Muscle of arm (tissue), 12 donors: ENCODE data around the gene C10orf143. TPM values are rescaled to one million over a fixed set of nuclear protein-coding genes. Genes with fewer than 3 reads are reported as not detected.

Source experiments
- DNase-seq: peaks from one replicate; pipeline ENCODE4 v3.0.0-alpha.2; 2013
- polyA plus RNA-seq, 12 donors: library from polyadenylated mRNA; unstranded; fragments of 120-200 nt; gene quantifications; one replicate each; pipeline ENCODE4 v1.2.1, GENCODE V29; 2013; ENCODE audit not compliant: insufficient read length in 12 of 12

The C10orf143 gene
- polyA plus RNA-seq, 12 donors = 2.4 to 4.8 (median 3.6) TPM; not detected in 2

DNA sequence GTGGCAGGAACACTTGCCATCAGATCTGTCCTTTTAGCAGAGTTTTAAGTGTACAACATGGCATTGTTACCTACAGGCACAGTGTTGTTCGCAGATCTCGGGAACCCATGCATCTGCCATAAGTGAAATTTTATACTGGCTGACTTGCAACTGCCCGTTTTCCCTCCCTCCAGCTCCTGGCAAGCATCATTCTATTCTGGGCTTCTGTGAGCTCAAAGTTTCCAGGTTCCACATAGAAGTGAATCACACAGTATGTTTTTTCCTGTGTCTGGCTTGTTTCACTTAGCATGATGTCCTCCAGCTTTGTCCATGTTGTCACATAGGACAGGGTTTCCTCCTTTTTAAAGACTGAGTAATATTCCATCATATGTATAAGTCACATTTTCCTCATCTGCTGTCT, 56.6 kb downstream of the C10orf143 start:
- DNase-seq = no peak

DNA sequence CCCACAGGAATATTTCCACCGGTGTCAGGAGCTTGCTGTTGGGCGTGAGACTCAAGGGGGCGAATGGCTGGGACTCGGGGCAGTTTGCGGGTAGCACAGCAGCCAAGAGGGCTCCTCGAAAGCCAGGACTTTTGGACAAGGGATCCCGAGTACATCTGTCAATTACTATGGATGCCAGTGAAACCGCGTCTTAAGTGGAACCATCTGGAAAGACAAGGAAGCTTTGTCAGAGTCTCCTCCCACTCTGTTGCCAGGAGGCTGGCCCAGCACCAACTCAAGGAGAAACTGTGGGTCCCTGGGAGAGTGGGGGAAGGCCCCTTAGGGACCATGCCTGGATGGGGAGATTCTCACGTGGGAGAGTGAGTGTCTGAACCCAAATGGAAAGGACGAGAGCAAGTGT, 57.1 kb downstream of the C10orf143 start:
- no peak for DNase-seq

DNA sequence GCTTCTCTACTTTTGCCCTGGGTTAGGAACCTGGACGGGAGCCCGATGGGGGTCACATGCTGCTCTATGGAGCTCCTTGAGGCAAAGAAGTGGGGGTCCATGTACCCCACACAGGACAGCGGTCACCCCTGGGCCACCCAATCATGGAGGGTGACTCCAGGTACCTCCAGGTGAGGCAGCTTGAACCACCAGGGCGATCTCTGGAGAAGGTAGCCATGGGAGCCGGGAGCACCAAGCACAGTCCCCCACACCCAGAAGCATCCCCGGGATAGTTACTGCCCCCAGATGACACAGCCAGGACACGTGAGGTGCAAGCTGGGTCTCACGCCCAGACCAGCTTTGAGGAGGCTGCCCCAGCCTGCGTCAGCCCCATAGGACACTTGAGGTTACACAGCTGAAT, 58.4 kb downstream of the C10orf143 start:
- DNase-seq = no peak

GRCh38 chr10:130050721-130051120, 59.9 kb downstream of the C10orf143 start:
- no peak for DNase-seq

- no peak for DNase-seq
Observed at GRCh38 chr10:130049987-130050386, 60.6 kb downstream of the C10orf143 start.

- DNase-seq = no peak
Observed at GRCh38 chr10:130049244-130049643, 61.4 kb downstream of the C10orf143 start.

- DNase-seq = no peak
Observed at GRCh38 chr10:130048081-130048480, 62.5 kb downstream of the C10orf143 start.

DNA sequence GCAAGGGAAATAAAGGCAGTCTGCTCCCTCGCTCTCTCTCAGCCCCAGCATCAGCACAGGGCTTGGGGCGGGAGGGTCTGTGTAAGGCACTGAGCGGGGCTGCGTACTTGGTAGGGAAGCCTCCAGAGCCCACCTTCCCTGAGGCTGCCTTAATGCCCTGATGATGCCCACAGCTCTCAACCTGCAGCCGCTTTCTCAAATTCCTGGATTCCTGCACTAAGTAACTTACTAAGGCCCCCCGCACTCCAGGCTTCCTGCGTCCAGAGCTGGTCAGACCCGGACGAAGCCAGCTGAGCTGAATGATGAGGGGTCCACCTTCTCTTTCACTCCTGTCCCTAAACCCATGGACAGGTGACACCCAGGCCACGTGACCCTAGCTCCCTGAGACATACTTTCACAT, 63.3 kb downstream of the C10orf143 start:
- no peak for DNase-seq

GRCh38 chr10:130046591-130046990, 64.0 kb downstream of the C10orf143 start:
- no peak for DNase-seq

DNA sequence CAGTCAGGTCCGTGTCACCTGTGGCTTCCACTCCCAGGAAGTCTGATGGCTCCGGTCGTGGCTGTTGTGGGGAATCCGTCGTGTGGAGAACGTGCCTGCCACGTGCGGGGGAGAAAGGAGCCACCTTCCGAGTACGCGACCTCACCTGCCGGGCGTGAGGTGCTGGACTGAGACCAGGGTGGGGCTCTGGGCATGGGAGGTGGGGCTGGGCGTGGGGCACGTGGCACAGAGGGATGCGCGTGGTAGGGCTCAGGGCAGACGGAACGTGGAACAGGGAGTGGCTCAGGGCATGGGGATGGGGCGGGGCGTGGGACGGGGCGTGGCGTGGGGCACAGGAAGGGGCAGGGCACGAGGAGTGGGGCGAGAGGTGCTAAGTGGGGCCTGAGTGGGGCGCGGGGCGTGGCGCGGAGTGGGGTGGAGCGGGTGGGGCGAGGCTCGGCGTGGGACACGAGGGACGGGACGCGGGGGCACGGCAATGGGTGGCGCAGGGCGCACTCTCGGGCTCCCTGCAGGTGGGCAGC, 64.8 kb downstream of the C10orf143 start:
- DNase-seq = no peak

DNA sequence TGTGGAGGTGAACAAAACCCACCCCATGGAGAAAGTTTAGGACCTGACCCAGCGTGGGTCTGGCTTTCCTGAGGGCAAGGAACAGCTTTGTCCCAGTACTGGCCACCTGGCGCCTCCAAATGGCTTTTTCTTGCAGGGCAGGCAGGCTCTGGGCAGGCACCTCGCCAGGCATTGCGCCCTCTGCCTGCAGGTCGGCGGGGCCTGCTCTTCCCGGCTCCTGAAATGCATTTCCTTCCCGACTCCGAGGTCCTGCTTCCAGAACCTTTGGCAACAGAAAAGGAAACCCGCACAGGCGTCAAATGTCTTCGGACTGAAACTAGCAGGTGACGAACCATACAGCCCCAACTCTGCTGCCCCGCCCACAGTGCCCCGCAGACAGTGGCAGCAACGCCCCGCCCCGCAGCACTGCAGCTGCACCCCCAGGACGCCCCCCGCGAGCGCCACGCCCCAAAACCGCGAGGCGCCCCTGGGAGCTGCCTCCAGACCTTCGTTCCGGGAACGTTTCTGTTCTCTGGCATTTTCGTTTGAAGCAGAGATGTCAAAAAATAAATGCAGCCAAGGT, 65.5 kb downstream of the C10orf143 start:
- DNase-seq = no peak

DNA sequence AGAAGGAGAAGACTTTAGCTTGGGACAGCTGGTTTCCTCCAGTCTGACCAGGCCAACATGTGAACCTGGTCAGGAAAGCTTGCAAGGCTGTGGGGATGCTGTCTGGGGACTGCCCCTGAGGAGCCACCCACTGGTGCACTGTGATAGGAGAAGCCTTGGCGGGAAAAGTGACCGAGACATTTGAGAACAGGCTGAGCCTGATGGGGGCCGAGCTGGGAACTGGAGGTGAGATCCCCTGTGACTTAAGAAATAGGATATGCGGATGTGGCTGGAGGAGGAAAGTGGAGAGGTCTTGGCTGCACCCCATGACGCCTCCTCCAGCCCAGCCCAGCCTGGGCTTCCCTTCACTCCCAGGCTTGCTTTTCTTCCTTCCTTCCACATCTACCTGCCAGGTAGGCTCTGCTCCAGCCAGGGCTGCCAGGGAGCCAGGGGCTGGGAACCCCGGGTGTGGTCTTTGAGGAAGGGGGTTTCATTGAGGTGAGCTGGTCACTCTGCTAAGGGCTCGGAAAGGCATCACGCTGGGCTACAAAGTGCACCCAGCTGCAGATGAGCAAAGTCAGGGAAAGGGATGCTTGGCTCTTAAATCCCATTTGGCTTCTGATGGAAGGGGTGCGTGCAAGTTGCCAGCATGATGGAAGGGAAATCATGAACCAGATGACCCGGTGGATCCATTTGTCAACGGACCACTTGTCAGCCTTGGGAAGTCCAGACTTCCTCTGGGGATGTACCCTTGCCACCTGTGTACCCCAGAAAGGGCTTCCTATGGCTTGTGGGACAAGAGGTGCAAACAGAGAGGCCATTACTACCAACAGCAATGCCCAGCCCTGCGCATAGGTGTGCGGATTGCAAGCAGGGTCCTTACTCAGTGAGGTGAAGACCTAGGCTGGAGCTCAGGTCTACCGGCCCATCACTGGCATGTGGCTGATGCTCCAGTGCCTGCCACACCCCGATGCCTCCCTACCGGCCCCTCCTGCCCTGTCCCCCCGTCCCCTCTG, 66.3 kb downstream of the C10orf143 start:
- DNase-seq = no peak

- DNase-seq = no peak
Observed at GRCh38 chr10:130043491-130043890, 67.1 kb downstream of the C10orf143 start.

DNA sequence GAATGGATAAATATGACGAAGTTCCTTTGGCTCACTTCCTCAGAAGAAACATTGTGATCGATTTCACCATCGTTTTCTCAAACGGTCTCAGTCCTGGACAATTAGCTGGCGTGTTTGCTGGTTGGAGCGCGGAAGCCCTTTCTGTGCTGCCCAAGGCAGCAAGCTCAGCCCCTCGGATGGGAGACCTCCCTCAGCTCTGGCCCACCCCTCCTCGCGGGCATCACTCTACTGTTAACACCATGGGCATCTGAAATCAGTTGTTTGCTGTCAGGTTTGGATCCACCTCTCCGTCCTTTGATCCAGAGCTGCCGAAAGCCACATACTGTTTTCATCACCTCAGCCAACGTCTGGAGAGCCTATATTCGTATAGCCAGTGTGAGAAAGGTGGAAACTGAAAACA, 68.2 kb downstream of the C10orf143 start:
- DNase-seq = no peak

DNA sequence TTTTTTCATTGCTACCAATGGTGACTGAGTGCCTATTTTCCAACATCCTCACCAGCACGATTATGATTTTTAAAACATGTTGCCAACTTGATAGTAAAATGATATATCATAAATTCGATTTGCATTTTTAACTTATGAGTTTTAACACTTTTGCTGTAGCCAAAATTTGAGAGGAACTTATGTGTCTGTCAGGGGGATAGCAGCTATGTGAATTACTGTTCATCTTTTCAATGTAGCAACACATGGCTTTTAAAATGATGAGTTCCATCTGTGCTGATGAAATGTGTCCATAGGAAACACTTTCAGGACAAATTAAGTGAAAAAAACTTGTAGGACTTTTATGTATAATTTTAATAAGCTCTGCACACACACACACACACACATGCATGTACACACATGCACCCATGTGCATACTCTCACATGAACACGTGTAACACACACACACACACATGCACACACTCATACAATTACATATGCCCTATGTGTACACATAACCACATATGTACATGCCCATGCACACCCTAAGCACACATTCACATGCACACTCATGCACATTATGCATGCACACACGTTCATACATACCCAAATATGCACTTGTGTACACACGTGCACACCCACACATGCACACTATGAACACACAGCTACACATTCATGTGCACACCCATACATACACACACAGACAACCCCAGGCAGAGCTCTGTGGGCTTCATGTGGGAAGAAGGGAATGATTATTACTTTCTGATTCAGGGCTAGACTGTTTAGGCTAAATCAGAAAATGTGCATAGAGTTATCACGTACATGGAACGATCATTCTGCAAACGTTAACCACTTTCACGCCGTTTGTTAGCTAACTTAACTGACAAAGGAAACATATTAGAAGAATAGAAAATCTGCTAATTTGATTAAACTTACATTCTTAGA, 68.9 kb downstream of the C10orf143 start:
- DNase-seq = no peak

GRCh38 chr10:130040817-130041330, 69.8 kb downstream of the C10orf143 start:
- no peak for DNase-seq

DNA sequence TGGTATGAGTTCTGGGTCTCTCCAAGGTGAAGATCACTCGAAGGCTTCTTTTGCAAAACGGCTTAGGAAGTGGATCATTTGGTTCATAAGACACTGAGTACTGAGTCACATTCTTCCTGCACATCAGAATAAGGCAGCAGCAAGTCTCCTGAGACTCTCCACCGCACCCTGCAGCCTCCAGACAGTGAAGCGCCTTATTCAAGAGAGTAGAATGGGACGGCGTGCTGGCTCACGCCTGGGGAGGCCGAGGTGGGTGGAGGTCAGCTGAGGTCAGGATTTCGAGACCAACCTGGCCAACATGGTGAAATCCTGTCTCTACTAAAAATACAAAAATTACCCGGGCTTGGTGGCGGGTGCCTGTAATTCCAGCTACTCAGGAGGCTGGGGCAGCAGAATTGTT, 70.3 kb downstream of the C10orf143 start:
- no peak for DNase-seq

DNA sequence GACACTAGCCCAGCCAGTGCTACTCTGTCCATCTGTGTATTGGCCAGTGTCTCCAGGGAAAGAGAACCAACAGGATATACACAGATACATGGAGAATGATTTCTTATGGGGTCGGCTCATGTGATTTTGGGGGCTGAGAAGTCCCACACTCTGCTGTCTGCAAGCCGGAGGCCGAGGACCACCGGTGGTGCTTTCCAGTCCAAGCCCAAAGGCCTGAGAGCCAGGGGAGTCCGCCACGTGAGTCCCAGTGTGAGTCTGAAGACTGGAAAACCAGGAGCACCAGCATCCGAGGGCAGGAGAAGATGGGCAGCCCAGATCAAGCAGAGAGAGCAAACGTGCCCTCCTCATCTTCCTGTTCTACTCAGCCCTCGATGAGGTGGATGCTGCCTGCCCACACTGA, 71.5 kb downstream of the C10orf143 start:
- no peak for DNase-seq

DNA sequence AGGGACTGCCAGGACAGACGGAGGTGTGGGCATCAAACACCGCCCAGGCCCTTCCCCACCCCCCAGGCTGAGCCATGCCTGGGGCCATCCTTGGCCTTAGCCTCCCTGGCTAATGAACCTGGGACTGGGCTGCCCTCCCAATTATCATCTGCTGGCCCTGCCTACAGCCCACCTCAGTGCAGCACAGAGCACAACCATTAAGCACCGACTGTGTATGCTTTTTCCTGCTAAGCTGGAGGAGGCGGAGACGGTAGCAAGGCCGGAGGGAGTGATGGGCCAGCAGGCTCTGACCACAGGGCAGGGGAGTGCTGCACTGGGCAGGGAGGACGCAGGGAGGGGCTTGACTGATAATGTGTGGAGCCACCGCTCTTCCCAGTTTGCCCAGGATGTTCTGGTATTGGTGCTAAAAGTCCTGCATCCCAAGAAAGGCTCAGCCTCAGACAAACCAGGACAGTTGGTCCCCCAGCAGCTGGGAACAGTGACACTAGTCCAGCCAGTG, 72.0 kb downstream of the C10orf143 start:
- DNase-seq = no peak

- no peak for DNase-seq
Observed at GRCh38 chr10:130038019-130038555, 72.5 kb downstream of the C10orf143 start.

- DNase-seq = no peak
Observed at GRCh38 chr10:130037169-130037661, 73.4 kb downstream of the C10orf143 start.
